HepG2 (cell line): ENCODE data around the gene EBF3. TPM values are rescaled to one million over a fixed set of nuclear protein-coding genes. Genes with fewer than 3 reads are reported as not detected.

Source experiments
- ATAC-seq: fragments of 200-7000 bp; cut with Tn5 transposase; 3 replicates; pipeline ENCODE4 v1.9.1; 2020; ENCODE audit warnings: mild to moderate bottlenecking, moderate library complexity
- BruUV-seq: library from RNA; stranded (reverse); fragments of 400-500 nt; replicated peaks from 2 replicates; lab custom pipeline; 2021; lab: Mats Ljungman, UMichigan
- CTCF ChIA-PET: fragments of 300-600 bp; formaldehyde crosslinking; extraction: SDS; loops from one replicate; lab custom pipeline; 2021; ENCODE audit warnings: low total read pairs, inconsistent platforms, low intra/inter-chr PET ratio; lab: Yijun Ruan, JAX
- POLR2A ChIA-PET: fragments of 350-600 bp; sonication (Branson Sonifier 250); formaldehyde crosslinking; loops from one replicate; lab custom pipeline; 2020; ENCODE audit warnings: antibody characterized with exemption, inconsistent platforms; lab: Yijun Ruan, JAX
- DNase-seq: peaks from one replicate; pipeline ENCODE4 v3.0.0-alpha.2; 2015; ENCODE audit warnings: low spot score
- FAIRE-seq: peaks from 3 replicates; lab custom pipeline; 2011; peaks lifted over from hg19 to GRCh38; lab: Jason Lieb, UNC
- H2AFZ ChIP-seq: one replicate; pipeline ENCODE4 v1.6.1; 2011; ENCODE audit warnings: low read length, inconsistent platforms
- H3K27ac ChIP-seq: fragments of 300-600 bp; 3 replicates; pipeline ENCODE4 v1.8.0; 2011; ENCODE audit warnings: mixed run types, mild to moderate bottlenecking, mixed read lengths, low read length, inconsistent platforms; ENCODE audit not compliant: insufficient read depth; ENCODE audit errors: extremely low read length
- H3K27me3 ChIP-seq, 2 experiments: fragments of 200-600 bp in 1 of 2; 2 replicates in 1 of 2; 3 replicates in 1 of 2; pipeline versions ENCODE4 v1.6.0 to v1.8.0; 2011; ENCODE audit warnings: low read length in 2 of 2, mild to moderate bottlenecking in 2 of 2, moderate library complexity in 2 of 2, inconsistent platforms in 1 of 2; ENCODE audit not compliant: insufficient read depth in 2 of 2, control insufficient read depth in 1 of 2
- H3K36me3 ChIP-seq, 2 experiments: fragments of 200-600 bp in 1 of 2; replicated peaks in 1 of 2; 2 replicates in 1 of 2; 3 replicates in 1 of 2; pipeline versions ENCODE4 v1.5.1 to v1.8.0; 2011; ENCODE audit warnings: low read length in 2 of 2, inconsistent platforms in 1 of 2; ENCODE audit not compliant: insufficient read depth in 2 of 2, control insufficient read depth in 1 of 2
- H3K4me1 ChIP-seq: 2 replicates; pipeline ENCODE4 v1.5.1; 2012; ENCODE audit warnings: low read length, inconsistent platforms; ENCODE audit not compliant: insufficient read depth
- H3K4me2 ChIP-seq: 2 replicates; pipeline ENCODE4 v1.6.0; 2011; ENCODE audit warnings: low read depth, low read length, inconsistent platforms
- H3K4me3 ChIP-seq, 3 experiments: fragments of 200-600 bp in 1 of 3; sonication (generic), shearing (Covaris generic) in 1 of 3; replicated peaks in 1 of 3; 2 replicates each; pipeline ENCODE4 v1.5.1; 2011 to 2016; ENCODE audit warnings: low read length in 3 of 3, inconsistent platforms in 2 of 3, low read depth in 2 of 3, mild to moderate bottlenecking in 2 of 3, control low read depth in 1 of 3, mixed read lengths in 1 of 3; ENCODE audit not compliant: insufficient read depth in 1 of 3
- H3K79me2 ChIP-seq: one replicate; pipeline ENCODE4 v1.6.1; 2011; ENCODE audit warnings: low read length, inconsistent platforms; ENCODE audit not compliant: insufficient read depth
- H3K9ac ChIP-seq: 2 replicates; pipeline ENCODE4 v1.6.0; 2011; ENCODE audit warnings: mild to moderate bottlenecking, low read depth, low read length, inconsistent platforms; ENCODE audit not compliant: insufficient read depth
- H3K9me3 ChIP-seq: 2 replicates; pipeline ENCODE4 v1.5.1; 2012; ENCODE audit warnings: mild to moderate bottlenecking, low read length
- H4K20me1 ChIP-seq: 2 replicates; pipeline ENCODE4 v1.6.0; 2011; ENCODE audit warnings: inconsistent platforms, mild to moderate bottlenecking, low read length, moderate library complexity; ENCODE audit not compliant: insufficient read depth
- ATRX ChIP-seq: sonication (generic); formaldehyde crosslinking; IDR thresholded peaks from 2 replicates; pipeline ENCODE4 v1.4.0; 2020; ENCODE audit warnings: missing genetic modification reagents, borderline replicate concordance
- CREBL2 ChIP-seq: sonication (generic); formaldehyde crosslinking; IDR thresholded peaks from 2 replicates; pipeline ENCODE4 v1.8.1; 2023; ENCODE audit warnings: missing genetic modification reagents, mild to moderate bottlenecking, borderline replicate concordance
- FOXP1 ChIP-seq, 2 experiments: fragments of 450-650 bp in 1 of 2; IDR thresholded peaks; 2 replicates each; pipeline ENCODE4 v1.6.1; 2017 to 2018; ENCODE audit warnings: antibody characterized with exemption in 1 of 2
- GMEB2 ChIP-seq: IDR thresholded peaks from 2 replicates; pipeline ENCODE4 v1.6.1; 2016; ENCODE audit warnings: missing biosample characterization, missing genetic modification reagents, low read depth
- JUN ChIP-seq: sonication (generic); formaldehyde crosslinking; IDR thresholded peaks from 2 replicates; pipeline ENCODE4 v1.4.0; 2020; ENCODE audit warnings: mild to moderate bottlenecking, missing genetic modification reagents
- NFRKB ChIP-seq: fragments of 450-650 bp; IDR thresholded peaks from 2 replicates; pipeline ENCODE4 v1.6.1; 2017
- PHB2 ChIP-seq: fragments of 450-650 bp; IDR thresholded peaks from 2 replicates; pipeline ENCODE4 v1.6.1; 2018; ENCODE audit not compliant: partially characterized antibody
- PHF8 ChIP-seq: sonication (generic); formaldehyde crosslinking; IDR thresholded peaks from 2 replicates; pipeline ENCODE4 v1.5.0; 2020; ENCODE audit warnings: missing genetic modification reagents
- RBM22 ChIP-seq: fragments of 200-400 bp; formaldehyde crosslinking; optimal IDR thresholded peaks from 2 replicates; pipeline ENCODE3; 2017; ENCODE audit warnings: mild to moderate bottlenecking, low read length, moderate library complexity
- RELA ChIP-seq: sonication (generic); formaldehyde crosslinking; IDR thresholded peaks from 2 replicates; pipeline ENCODE4 v1.4.0; 2020; ENCODE audit warnings: missing genetic modification reagents
- SALL1 ChIP-seq: sonication (generic); formaldehyde crosslinking; IDR thresholded peaks from 2 replicates; pipeline ENCODE4 v1.8.0; 2022; ENCODE audit warnings: mild to moderate bottlenecking, missing genetic modification reagents
- THAP9 ChIP-seq: sonication (generic); formaldehyde crosslinking; IDR thresholded peaks from 2 replicates; pipeline ENCODE4; 2020; ENCODE audit warnings: missing genetic modification reagents, mild to moderate bottlenecking, borderline replicate concordance
- ZBTB2 ChIP-seq: sonication (generic); formaldehyde crosslinking; IDR thresholded peaks from 2 replicates; pipeline ENCODE4 v1.8.0; 2022; ENCODE audit warnings: low read depth, missing genetic modification reagents
- ZFAT ChIP-seq: sonication (generic); formaldehyde crosslinking; conservative IDR thresholded peaks from 2 replicates; pipeline ENCODE4 v1.8.1; 2023; ENCODE audit warnings: missing genetic modification reagents, inconsistent platforms
- ZNF136 ChIP-seq: sonication (generic); formaldehyde crosslinking; IDR thresholded peaks from 2 replicates; pipeline ENCODE4 v1.8.1; 2022; ENCODE audit warnings: low read depth, mild to moderate bottlenecking, moderate library complexity, missing genetic modification reagents
- ZNF33B ChIP-seq: sonication (generic); formaldehyde crosslinking; IDR thresholded peaks from 2 replicates; pipeline ENCODE4 v1.5.1; 2020; ENCODE audit warnings: mild to moderate bottlenecking, missing genetic modification reagents
- ZNF672 ChIP-seq: sonication (generic); formaldehyde crosslinking; IDR thresholded peaks from 2 replicates; pipeline ENCODE4 v1.8.1; 2022; ENCODE audit warnings: missing genetic modification reagents
- ZNF710 ChIP-seq: sonication (generic); formaldehyde crosslinking; IDR thresholded peaks from 2 replicates; pipeline ENCODE4 v1.5.0; 2020; ENCODE audit warnings: mild to moderate bottlenecking, missing genetic modification reagents, borderline replicate concordance
- WGBS: methylation state at CpG from one replicate; pipeline ENCODE4 v1.1.6; 2017; ENCODE audit warnings: low lambda C conversion rate; 5-methylcytosine and 5-hydroxymethylcytosine counted together
- in situ Hi-C: cut with HindIII; loops from 2 replicates; pipeline ENCODE4 v1.10.0; 2017; ENCODE audit warnings: low pct_unique_long_range_greater_than_20kb; ENCODE audit not compliant: extremely low pct_ligation_motif_present
- intact Hi-C: fragments of 100-400 bp; cut with micrococcal nuclease; formaldehyde crosslinking; loops from one replicate; pipeline ENCODE4 v1.10.0; 2022; ENCODE audit not compliant: unreplicated experiment
- polyA plus RNA-seq, 8 experiments: library from polyadenylated mRNA; depleted of rRNA in 3 of 8; stranded (reverse) in 7 of 8; unstranded in 1 of 8; fragments of >200 nt; fragmentation: Illumina TruSeq in 4 of 8; extraction: Trizol in 4 of 8; gene quantifications; 2 replicates each; pipeline versions ENCODE4 v1.2.1 to v1.2.3, GENCODE V29; 2011 to 2016; ENCODE audit warnings: low read depth in 4 of 8, missing spikeins in 1 of 8, mixed read lengths in 1 of 8; ENCODE audit not compliant: insufficient read depth in 1 of 8
- total RNA-seq, 5 experiments: library from RNA; depleted of rRNA; stranded (reverse); fragments of >200 nt; fragmentation: Illumina TruSeq; extraction: Trizol; gene quantifications; 2 replicates each; pipeline ENCODE4 v1.2.3, GENCODE V29; 2016; ENCODE audit warnings: low read depth in 1 of 5

Gene EBF3
- total and polyA plus RNA-seq, 2 of the 13 experiments (the other 11 are each of a cell fraction or from before 2014, with no cell fraction given), result not detected

- Histone ChIP-seq H3K9ac (no peak overlapping the region), H3K27me3 (peaks cover 0 to 45% of the 10 kb centered on the region in 2 experiments; a peak in 2 of 5 replicates), H3K4me1 (no peaks in the 10 kb centered on the region), H3K79me2 (no peaks in the 10 kb centered on the region), H2AFZ (no peak overlapping the region), H3K36me3 (no peaks in the 10 kb centered on the region), H3K27ac (no peak overlapping the region), H3K4me3 (no peak overlapping the region), H3K4me2 (no peak overlapping the region), H4K20me1 (no peaks in the 10 kb centered on the region), H3K9me3 (no peaks in the 10 kb centered on the region)
- no peak for ATAC-seq
- no TSS peak for BruUV-seq
- WGBS, result 0% methylated on average over 4 of the region's 6 CpGs
- in situ Hi-C loops (no loop called here), intact Hi-C loops (no loop called here)
- ChIA-PET POLR2A (no interaction called here), CTCF (no interaction called here)
- DNase-seq, result no peak
- no peak for FAIRE-seq
- TF ChIP-seq ZNF136 (CRISPR knock-in tag) (no peak), SALL1 (CRISPR knock-in tag) (no peak), ZNF710 (no peak), ZBTB2 (CRISPR knock-in tag) (no peak), ZNF672 (CRISPR knock-in tag) (no peak), PHB2 (no peak), CREBL2 (CRISPR knock-in tag) (no peak), ZFAT (CRISPR knock-in tag) (no peak), PHF8 (CRISPR knock-in tag) (no peak), RBM22 (no peak), THAP9 (CRISPR knock-in tag) (no peak), GMEB2 (CRISPR knock-in tag) (no peak), NFRKB (no peak), JUN (CRISPR knock-in tag) (no peak), ZNF33B (CRISPR knock-in tag) (no peak), RELA (CRISPR knock-in tag) (no peak), FOXP1 (IDR thresholded peaks at IDR 0.05) (no peak), FOXP1 (CRISPR knock-in tag; IDR thresholded peaks at IDR 0.05) (no peak), ATRX (CRISPR knock-in tag) (no peak)
These were observed 82.4 kb downstream of the EBF3 start for GRCh38 chr10:129881641-129882040.
